ENCODE results near the gene SCARB1.

The SCARB1 gene

DNA sequence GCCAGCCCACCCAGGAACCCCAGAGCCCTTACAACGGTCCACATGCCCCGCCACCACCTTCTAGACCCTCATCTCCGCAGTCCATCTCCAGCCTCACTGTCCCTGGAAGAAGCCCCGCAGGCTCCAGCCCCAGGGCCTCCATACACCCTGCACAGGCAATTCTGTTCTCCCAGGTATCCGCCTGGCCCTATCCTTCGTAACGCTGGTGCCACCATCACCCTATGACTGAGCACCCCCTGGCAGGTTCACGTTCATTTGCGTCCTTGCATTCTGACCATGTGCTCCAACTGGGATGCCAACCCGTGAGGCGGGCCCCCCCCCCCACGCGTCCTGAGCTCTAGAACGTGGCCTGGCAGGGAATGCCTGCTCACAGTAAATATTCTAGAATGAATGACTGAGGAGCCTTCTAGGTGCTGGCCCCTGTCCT is 675 bp upstream of the SCARB1 start:
- DNase-seq (ENCODE audit: low spot score), result no peak

DNA sequence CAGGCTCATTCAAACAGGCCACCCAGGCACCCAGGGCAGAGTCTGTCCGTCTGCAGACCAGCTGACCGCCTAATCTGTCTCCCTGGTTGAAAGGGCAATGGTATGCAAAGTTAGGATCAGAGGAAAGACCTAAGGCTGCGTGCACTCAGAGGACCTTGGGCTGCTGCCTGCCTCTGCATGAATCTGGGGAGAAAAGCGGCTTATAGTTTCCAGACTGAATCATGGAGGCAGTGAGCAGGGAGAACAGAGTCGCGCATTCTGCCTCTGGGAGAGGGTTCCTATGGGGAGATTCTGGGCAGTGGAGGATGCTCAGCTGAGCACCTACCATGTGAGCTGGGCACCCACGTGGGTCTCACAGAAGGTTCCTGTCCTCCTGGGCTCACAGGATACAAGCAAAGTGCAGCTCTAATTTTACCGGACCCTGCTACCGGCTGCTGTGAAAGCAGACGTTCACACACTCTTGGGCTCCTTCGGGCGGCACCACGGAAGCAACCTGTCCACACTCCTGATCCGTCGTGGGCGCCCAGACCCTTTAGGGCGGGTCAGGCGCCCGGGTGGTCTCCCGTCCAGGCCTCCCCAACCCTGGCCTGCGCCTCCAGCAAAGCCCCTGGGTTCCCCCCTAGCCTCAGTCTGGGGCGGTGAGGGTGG is 772 bp downstream of the SCARB1 start:
- DNase-seq (ENCODE audit: low spot score), result no peak

DNA sequence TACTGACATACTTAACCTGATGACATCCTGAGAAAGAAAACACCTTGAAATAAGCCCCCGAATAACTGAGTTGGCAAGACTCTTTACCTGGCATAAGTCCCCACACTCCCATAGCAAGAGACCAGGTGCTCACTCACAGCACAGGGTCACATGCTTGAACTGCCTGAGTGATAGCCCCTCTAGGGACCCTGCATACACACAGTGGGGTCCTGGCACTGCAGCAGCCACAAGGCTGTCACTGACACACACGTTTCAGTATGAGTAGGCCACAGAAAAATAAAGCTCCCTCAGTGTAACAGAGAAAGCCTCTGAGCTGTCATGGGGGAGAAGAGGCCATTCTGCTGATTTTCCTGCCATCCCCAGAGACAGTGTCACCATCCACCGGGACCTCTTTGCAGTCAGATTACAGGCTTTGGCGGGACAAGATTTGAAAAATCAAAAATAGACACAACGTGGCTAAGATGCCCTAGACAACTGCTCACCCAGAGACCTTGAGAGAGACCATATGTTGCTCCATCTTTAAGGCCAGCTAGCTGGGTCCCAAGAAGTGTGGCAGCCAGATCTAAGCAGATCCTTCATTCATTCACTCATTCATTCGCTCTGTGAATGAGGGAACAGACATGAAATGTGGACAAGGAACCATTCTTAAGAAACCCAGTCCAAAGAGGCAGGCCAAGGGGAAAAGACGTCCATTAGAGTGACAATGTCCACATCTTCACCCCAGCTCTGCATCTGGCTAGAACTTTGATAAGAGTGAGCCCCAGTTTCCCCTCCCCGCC is 1.6 kb downstream of the SCARB1 start:
- no peak for DNase-seq (ENCODE audit: low spot score)

DNA sequence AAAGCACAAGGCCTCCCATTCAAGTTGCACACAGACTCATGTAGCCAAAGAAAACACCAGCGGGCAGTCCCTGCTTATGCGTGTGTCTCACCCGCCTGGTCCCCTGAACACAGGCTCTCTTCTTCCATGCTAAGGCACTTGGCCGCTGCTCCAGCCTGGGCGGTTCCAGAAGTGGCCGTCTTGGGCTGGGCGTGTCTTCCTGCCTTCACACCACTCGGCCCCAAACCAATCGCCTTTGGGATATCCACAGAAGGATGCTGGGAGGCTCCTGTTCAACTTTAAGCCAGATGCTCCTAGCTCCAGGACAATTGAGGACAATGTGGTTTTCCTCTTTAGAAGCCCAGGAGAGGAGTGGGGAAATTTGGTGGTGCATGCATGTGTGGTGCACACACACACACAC is 2.2 kb downstream of the SCARB1 start:
- no peak for DNase-seq (ENCODE audit: low spot score)

DNA sequence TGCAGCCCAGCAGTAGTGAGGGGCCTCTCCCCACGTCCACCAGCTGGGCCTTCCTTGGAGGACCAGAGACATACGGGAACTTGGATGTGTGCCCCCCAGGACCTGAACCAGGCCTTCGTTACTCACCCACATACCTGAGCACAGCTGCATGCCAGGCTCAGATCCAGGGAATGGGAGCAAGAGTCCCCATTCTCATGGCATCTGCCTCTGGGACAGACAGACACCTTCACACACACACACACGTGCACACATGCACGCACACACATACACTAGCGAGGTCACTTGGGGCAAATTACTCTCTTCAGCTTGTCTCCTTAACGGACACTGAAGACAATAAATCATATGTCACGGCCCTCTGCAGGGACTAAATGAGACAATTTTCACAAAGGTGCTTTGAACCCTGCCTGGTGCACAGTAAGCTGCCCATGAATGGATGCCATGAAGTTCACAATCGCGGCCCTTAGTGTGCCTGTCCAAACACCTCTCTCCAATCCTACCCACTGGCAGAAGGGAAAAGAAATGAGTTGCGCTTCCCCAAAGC is 5.7 kb downstream of the SCARB1 start:
- no peak for DNase-seq (ENCODE audit: low spot score)

DNA sequence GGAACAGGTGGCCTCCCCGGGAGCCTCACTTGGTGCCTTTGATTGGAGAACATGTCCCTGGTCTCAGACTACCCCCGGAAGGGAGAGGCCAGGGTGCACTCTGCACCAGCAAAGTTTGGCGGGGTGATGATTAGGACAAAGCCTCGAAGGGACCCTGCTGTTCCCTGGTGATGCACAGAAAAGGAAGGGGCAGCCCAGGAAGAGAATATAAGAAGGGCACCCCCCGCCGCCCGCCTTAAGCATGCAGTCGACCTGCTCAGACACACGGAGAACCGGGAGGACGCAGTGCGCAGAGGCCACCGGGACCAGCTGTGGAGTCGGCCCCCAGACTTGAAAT is 6.9 kb downstream of the SCARB1 start:
- DNase-seq (ENCODE audit: low spot score), result no peak

DNA sequence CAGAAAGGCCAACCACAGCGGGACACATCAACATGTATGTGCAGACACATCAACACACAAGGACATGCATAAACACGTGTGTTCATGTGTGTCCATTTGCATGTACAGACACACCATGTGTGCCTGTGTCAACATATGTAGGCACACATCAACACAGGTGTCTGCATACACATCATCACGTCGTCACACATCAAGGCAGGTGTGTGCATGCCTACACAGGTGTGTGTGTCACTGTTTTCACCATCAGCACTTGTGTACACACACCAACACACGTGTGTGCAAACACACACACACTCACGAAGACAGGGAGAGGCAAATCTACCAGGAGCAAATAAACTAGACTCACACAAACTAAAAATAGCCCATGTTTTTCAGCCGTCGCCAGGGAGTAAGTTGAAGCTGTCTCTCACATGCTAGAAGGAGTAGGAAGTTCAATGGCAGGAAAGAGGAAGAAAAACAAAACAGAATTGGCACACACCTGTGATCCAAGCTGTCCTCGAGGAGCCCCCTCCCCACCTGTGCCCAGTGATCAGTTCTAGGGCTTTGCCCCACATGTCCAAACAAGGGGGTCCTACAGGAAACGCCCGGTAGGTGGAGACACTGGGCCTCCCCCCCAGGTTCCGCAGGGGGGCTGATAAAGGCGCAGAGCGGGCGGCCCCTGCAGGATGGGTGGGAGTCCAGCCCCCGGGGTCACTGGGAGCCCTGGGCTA is 7.4 kb downstream of the SCARB1 start:
- DNase-seq (ENCODE audit: low spot score), result no peak

DNA sequence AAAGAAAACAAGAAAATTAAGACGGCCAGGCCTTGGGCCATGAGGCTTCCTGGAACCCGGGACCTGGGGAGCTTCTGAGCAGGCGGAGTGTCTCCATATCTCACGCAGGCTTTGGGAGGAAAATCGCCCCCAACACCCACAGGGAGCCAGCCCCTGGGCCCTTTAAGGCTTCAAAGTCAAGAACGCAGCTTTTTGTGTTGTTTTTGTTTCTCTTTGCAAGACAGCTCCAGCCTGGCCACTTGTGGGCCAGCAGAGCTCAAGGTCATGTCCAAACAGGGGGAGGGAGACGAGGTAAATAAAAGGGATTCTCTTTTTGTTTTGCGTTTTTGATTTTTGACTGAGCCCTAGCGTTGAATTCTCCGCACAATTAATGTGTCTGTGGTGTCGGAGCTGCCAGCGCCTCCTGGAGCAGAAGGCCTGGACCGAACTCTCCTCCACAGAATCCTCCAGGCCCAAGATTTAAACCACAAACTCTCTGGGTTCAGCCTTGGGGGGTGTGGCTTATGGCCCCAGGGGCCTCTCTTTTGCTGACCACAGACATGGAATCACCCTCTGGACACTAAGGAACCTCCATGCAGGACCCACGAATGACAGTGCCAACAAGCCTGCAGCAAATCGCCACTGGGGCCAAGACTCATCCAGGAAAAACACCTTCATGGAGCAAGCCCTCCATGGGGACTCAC is 8.2 kb downstream of the SCARB1 start:
- DNase-seq (ENCODE audit: low spot score), result no peak

DNA sequence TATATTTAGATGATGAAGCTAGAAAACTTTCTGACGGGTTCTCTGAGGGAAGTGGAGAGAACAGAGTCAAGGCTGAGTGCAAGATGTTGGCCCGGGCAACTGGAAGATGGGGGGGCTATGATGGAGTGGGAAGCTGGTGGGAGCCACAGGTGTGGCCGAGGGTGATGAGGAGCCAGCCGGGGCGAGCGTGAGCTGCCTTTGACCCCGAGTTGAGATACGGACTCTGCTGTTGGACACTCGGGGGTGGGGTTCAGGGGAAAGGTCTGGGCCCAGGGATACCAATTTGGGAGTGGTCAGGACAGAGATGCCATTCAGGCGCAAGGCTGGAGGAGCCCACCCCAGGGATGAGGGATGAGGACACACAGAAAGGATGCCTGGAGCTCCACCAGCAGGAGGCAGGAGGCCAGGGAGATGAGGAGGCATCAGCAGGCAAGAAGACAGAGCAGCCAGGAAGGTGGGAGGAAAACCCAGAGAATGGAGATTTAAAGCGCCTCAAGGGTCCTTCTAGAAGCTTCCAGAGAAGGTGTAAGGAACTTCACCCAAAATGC is 9.0 kb downstream of the SCARB1 start:
- DNase-seq (ENCODE audit: low spot score), result no peak

DNA sequence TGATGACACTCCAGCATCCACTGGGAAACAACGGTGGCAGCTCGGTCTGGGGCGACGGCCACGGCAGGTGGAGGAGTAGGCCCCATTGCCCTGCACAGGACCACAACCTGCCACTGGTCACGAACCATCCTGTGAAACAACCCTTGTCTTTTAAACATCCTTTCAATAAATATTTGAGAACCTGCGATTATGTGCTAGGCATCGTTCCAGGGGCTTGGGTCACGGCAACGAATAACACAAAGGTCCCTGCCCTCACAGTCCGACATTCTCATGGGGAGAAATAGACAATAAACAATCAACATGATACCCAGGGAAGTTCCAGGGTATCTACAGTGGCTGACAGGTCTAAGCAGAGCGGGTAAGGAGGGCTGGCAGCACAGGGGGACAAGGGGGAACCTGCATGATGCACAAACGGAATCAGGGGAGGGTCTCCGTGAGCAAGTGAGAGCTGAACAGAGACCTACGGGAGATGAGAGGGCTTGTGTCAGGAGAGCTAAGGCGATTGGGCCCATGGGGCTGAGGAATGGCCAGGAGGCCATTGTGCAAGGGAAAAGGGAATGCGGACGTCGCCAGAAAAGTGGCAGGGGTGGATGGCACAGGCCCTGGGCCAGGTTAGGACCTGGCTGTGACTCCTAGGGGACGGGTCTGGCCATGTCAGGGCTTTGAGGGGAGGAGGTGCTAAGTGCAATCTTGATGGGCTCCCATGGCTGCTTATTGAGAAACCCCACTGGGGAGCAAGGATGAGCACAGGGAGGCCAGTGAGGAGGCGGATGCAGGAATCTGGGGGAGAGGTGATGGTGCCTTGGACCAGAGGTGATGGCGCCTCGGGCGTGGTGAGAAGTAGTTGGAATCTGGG is 9.7 kb downstream of the SCARB1 start:
- no peak for DNase-seq (ENCODE audit: low spot score)

DNA sequence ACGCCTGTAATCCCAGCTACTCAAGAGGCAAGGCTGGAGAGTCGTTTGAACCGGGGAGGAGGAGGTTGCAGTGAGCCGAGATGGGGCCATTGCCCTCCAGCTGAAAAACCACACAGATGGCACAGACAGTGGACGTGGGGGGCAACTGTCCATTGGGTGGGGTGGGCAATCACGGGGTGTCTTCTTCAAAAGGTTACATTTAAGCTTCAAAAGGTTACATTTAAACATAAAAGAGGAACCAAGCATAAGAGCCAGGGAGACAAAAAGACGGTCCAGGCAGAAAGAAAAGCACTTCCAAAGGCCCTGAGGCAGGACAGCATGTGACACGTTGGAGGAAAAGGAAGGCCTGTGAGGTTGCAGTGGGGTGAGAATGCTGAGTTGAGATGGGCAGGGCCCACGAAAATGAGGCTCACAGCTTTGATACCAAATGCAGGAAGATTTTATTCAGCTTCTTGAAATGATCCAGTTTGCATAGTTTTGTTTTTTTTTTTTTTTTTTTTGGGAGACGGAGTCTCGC is 10.7 kb downstream of the SCARB1 start:
- DNase-seq (ENCODE audit: low spot score), result no peak

DNA sequence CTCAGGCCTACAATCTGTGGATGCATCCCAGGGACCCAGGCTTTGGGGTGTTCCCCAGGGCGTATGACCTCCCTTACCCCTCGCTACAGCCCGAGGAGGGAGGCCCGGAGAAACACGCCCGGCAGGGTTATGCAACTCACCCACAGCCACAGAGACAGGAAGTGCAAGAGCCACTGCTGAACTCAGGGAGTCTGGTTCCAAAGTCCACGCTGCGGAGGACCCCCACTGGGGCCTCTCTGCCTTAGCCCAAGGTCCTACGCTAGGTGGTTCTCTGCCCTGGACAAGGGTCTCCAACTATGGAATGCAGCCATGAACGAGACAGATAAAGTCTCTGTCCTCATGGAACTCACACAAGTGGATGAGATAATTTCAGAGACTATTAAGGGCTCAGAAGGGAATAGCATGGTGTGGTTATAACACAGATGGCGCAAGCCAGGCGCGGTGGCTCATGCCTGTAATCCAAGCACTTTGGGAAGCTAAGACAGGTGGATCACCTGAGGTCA is 11.3 kb downstream of the SCARB1 start:
- DNase-seq (ENCODE audit: low spot score), result no peak

DNA sequence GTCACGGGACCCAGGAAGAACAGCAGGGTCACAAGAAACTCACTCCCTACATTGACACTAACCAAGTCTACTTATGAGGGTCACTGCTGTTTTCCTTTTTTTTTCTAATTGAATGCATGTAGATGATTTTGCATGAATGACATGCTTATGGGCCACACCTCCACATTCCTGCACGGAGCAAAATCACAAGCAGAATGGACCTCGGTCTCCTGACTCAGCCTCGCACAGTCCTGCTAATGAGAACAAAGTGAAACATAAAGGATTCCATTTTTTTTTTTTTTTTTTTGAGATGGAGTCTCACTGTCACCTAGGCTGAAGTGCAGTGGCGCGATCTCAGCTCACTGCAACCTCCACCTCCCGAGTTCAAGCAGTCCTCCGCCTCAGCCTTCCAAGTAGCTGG is 12.3 kb downstream of the SCARB1 start:
- DNase-seq (ENCODE audit: low spot score), result no peak

DNA sequence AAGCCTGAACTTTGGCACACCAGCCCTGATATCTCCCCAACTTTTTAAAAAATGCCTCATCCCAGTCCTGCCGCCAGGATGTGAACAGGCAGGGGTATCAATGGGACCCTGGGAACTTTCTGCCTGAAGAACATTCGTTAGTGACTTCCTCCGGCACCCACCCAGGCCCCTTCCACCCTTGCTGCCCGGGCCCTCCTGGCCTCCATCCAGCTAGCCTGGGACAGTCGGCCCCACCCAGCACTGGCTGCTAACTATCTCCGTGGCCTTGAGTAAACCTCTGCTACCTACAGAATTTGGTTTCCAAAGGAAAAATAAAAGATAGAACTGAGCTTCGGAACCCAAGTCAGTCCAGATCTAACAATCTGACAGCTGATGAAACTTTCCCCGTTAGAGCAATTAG is 14.3 kb downstream of the SCARB1 start:
- no peak for DNase-seq (ENCODE audit: low spot score)

DNA sequence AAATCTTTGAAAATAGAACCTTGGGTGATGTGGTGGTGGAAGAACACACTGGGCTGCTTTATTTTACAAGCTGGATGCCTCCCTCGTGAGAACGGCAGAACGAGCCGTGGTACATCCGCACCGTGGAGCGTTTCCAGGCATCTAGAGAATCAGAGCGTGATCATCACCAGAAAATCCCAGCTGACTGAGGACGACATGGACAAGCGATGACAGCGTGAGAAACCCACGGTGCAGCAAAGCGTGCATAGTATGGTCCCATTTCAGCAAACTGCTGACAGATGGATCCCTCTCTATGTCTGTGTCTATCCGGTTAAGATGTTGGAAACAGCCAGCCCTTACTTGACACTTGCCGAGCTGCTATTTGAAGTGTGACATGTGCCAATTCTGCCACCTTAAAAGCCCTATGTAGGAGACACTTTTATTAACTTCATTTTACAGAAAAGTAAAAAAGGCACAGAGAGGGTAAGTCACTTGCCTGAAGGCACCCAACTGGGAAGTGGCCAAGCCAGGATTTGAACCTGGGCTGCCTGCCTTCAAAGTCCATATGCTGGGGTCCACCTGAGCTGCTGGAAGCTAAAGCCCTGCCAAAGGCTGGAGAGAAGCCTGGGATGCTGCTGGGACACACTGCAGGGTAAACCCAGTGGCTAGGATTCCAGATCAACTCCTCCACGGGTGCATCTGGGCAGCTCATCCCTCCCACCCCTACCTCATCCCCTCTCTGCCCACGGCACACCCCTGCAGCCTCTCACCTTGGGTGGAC is 14.9 kb downstream of the SCARB1 start:
- DNase-seq (ENCODE audit: low spot score), result no peak

DNA sequence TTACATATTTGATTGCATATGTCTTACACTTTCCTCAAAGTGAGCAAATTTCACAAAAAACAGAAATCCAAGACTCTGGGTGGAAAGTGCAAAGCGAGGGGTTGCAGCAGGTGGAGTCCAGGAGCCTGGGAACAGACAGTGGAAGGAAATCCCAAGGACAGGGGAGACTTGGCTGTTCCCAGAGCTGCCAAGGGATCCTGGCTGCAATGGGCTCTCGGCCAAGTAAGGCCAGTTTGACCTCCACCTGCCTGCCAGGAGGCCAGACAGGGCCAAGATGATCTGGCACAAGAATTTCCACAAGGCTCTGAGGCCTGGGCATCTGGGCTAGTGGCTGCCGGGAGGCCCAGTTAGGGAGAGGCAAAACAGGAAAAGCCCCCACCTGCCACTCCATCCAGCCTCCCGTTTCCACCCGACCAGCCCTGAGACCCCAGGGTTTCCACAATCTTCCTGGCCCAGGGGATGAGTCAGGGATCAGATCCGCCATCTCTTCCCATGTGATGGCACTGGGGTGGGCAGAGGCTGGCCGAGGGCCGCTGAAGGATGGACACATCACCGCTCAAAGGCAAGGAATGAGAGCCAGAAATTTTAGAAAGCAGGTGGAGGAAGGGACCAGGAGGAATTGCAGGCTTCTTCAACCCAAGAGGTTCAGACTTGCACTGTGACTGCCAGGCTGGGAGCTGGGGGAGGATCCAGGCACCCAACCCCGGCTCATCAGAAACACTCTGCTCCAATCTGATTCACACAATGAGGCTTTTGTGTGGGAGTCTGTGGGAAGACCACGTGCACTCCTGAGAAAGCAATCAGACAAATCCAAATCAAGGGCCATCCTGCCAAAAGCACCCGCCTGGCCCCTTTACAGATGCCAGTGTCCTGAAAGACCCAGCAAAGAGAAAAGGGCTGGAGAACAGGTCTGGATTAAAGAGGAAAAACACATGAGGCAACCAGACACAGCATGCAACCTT is 16.3 kb downstream of the SCARB1 start:
- DNase-seq (ENCODE audit: low spot score), result no peak

DNA sequence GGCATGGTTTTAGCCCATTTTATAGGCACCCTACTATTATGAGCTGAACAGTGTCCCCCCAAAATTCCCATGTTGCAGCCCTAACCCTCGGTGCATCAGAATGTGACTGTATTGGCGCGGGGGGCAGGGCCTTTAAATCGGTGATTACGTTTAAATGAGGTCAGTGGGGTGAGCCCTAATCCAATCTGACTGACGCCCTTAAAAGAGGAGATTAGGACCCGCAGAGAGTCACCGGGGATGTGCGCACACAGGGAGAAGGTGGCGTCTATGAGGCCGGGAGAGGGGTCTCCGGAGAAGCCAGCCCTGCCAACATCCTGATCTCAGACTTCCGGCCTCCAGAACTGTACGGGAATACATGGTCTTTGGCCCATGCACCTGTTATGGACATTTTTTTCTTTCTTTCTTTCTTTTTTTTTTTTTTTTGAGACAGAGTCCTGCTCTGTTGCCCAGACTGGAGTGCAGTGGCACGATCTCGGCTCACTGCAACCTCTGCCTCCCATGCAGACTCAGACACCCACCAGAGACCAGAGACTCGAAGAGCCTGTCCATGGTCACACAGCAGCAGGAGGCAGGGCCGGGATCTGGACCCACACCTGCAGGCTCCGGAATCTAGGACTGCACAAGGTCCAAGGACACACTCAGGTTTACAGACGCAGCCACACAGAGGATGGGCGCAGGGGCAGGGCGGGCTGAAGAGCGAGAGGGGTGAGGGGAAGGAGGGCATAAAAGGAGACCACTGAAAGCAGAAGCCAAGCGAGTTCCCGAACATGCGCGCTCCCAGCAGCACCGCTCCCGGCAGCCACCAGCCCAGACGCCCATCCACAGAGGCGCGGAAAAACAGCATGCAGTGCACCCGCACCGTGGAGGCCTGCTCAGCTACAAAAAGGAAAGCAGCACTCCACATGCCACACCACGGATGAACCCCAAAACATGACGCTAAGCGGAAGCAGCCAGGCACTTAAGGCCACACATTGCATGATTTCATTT is 19.0 kb downstream of the SCARB1 start:
- DNase-seq (ENCODE audit: low spot score), result no peak
